Smooth muscle cell of the brain vasculature (primary cell): ENCODE results near the gene ZFHX3.

Experiments used
- DNase-seq: peaks from one replicate; pipeline ENCODE4 v3.0.0-alpha.2; 2012; ENCODE audit warnings: low read depth, low spot score

Gene ZFHX3

DNA sequence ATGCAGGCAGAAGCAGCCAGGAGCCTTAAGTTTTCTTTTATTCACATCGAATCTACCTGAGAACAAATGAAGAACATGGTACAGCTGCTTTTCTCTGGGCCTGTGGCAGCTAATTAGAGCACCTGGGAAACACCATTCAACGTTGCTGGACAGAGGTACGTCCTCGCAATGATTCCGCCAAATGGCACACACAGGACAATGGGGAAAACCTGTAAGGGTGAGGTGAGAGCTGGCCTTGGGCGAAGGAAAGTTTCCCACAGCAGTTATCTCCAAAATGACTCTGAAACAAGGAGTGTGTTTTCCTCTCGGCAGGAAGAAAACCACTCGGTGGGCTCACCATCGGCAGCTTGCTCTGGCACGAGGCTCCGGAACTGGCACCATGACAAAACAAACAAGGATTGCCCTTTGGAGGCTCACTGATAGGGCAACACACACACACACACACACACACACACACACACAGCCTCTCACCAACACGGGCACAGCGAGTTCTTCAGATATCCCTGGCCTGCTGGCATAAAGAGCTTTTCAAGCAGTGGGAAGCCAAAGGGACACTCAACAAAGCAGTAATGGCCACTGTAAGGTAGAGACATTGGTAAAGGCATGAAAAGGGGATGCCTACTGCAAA, 73.7 kb downstream of the ZFHX3 start:
- peak; percentile 44 for DNase-seq

DNA sequence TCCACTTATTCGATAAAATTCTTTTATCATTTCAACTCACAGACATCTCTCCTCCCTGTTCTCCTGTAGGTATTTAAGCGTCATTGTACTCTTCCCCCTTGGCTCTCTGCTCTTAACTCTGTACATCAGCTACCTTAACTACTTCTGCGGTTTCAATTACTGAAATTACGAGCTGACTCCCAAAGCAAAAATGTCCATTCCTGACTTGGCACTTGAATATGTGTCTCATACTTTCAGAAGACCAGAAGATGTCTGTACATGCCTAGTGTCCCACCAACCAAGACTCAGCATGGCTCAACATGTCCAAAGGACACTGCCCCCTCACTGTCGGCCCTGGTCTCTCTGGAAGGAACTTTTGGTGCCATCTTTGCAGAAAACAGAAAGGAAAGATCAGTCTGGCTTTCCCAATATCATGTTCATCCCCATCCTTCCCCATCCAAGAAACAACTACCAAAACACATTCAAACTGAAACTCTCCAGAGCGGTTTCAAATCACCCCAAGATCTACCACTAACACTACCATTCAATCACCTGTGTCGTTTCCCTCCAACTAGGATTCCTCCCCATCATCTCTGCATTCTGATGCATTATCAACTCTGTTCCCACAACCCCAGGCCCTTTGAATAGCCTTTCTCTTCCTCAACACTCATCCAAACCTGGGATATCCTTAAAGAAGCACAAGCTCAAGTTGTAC, 74.9 kb downstream of the ZFHX3 start:
- no peak for DNase-seq

DNA sequence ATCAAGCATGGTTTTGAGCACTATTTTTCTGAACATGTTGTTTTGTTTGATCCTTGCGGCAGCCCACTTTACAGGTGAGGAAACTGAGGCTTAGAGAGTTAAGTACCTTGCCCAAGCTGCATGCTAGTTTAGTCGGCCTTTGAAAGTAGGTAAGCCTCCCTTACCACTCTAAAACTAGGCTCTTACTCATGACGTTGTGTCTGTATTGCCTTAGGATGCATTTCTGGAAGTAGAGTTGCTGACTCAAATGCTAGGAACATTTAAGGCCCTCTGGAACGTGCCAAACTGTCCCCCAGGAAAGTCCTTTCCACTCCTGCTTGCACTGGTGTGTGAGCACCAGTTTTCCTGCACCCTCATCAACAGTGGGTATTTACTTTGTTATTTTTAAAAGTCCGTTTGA, 76.6 kb downstream of the ZFHX3 start:
- no peak for DNase-seq

DNA sequence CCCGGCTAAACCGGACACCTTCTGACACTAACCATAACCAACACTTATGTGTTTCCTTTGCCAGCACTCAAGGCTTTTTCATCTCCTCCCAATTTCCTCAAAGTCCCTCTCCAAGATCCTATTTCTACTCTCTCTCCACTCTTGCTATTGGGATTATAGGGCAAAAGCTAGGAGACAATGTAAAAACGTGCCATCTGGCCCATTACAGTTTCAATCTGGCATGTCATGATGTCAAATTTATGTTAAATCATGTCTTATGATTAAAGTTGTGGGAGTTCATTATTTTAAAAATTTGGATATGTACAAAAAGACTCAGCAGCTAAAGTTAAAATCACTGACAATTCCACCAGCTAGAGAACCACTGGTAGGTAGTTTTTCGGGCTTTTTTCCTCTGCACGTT, 77.3 kb downstream of the ZFHX3 start:
- no peak for DNase-seq

DNA sequence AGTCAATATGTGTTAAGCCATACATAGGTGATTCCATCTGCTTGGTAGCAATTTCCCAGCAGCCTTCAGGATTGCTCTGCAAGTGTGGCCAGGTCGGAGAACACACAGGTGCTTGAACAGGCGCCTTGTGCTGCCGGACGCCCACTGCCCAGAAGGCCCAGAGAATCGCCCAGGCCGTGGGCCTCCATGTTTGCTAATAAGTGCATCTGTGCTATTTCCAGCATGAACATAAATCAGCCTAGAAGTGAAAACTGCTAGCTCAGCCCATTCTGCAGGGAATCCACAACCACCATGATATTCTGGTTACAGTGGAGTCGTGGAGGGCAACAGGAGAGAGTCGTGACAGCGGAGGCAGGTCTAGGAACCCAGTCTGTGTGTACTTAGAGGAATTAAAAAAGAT, 78.1 kb downstream of the ZFHX3 start:
- no peak for DNase-seq

DNA sequence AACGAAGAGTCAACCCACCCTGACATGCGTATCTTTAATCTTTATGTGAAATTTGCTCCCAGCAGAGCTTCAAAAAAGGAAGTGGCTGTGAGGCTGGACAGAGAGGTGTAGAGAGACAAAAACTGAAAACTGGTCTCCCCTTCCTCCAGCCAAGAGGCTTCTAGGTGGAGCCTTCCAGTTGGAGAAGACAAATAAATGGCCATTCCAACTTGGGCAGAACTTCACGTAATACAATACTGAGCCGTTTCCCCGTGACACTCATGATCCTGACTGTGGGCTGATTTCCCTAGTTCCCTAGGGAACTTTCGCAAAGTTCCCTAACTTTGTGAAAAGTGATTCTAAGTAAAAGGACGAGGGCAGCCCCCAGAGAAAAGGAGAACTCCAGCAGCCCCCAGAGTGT, 78.8 kb downstream of the ZFHX3 start:
- DNase-seq, result no peak

DNA sequence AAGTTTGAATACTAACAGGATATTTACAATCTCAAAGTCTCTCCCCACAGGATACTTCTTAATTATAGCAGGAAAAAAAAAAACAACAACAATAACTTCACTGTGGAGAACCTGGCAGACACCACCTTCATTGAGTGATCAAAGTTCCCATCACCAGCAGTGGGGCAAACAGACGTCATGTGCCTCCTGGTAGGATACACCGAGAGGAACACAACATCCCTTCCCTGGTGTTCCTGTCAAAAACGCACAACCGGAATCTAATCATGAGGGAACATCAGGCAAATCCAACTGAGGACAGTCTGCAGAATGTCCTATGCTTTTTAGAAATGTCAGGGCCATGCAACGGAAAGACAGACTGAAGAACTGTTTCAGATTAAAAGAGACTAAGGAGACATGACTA, 80.0 kb downstream of the ZFHX3 start:
- DNase-seq, result no peak

DNA sequence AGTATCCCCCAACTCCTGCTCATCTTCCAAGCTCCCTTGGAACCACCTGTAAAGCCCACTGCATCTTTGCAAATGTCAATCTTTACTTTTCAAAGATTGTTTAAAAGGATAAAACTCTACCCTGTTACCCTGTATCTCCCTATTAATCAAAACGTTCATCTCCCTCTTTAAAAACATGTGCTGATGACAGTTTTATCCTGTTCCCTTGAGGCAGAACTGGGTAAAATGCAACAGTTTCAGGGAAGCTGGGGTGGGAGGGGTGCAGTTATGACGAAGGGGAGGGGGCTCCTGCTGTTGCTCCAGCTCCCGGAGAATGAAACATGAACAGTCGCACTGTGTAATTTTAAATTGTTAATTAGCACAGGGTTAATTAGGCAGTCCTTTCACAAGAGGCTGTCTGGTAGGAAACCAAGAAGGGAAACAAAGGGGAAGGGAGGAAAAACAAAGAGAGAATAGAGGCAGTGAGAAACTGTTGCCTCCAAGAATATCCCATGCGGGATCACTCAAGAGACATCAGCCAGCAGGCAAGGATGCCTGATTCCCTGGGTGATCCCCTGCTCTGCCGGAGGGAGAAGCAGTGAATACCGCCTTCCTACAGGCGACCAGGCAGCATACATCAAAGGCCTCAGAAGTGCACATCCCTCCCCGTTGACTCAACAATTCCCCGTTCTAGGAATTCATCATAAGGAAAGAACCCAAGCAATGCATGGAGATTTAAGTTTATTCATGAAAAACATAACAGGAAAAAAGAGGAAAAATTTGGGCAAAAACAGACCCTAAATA, 84.2 kb downstream of the ZFHX3 start:
- DNase-seq, result no peak

DNA sequence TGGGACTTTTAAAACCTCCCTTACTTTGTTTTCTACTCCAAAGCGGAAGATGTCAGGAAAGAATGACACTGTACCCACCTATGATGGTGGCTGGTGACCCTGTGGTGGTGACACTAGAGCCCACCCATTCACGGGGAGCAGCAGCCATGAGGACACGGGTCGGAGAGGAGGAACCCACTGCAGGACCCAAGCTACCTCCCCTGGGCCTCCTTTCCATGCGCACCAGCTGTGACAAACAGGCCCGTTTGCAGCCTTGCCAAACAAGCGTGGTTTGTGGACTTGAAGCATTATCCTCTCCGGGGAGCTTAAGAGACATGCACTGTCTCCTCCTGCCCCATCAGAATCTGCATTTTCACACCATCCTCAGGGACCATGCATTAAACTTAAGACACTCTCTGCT, 85.6 kb downstream of the ZFHX3 start:
- DNase-seq, result no peak

DNA sequence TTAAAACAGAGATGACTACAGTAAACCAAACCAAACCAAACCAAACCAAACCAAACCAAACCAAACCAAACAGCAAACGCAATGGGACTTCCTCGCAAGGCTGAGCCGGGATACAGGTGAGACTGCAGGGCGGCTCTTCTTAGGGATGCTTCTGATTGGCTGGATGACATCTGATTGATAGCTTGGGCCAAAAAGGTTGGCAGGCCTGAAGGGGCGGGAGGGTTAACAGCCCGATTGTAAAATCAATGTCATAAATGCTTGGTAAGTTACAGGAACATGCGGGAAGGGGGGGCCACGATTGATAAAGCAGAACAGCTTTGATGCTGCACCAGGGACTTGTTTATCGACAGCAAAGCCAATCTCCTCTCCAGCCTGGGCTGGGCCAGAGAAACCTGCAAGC, 86.1 kb downstream of the ZFHX3 start:
- DNase-seq, result no peak

DNA sequence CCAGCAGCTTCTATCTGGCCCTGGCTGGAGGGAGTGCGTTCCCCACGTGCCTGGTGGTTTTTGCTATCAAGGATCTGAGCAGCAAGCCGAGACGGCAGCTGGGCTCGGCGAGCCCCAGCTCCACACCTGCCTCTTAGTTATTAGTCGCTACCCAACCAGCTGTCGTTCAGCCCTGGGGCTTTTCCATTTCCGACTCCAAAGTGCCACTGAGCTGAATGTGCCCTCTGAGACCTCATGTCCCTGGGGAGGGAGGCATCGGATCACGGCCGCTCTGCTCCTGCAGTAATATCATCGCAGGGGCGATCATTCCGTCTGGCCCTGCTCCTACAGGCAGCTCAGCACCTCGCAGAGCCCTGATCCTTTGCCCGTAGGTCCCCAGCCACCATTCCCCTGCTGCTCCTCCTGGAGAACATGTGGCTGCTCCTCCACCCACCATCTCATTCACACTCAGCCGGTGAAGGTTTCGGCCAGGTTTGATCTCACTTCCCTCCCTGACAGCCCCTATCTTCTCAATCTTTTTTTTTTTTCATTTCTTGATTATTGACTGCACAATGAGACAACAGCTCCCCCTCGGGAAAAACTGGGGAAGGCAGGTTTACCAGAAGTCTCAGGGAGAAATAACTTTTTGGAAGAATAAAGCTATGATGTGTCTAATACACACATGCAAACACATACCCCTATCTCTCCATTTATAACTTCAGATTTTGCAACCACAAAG, 86.7 kb downstream of the ZFHX3 start:
- no peak for DNase-seq

DNA sequence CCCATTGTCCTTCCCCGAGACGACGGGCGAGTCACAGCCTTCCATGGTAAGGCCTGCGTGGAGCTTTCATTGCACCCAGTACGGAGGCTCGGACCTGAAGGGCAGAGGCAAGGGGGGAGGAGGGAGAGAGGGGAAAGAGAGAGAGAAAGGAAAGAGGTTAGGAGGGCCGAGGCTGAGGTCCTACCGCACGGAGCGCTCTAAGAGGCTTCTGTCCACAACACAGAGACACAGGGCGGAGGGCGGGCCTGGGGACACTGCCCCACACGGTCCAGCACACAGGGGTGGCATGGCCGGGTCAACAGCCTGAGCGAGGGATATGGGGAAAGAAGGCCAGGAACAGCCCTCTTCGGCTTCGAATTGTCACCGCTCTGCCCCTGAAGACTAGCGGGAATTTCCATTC, 87.8 kb downstream of the ZFHX3 start:
- no peak for DNase-seq

DNA sequence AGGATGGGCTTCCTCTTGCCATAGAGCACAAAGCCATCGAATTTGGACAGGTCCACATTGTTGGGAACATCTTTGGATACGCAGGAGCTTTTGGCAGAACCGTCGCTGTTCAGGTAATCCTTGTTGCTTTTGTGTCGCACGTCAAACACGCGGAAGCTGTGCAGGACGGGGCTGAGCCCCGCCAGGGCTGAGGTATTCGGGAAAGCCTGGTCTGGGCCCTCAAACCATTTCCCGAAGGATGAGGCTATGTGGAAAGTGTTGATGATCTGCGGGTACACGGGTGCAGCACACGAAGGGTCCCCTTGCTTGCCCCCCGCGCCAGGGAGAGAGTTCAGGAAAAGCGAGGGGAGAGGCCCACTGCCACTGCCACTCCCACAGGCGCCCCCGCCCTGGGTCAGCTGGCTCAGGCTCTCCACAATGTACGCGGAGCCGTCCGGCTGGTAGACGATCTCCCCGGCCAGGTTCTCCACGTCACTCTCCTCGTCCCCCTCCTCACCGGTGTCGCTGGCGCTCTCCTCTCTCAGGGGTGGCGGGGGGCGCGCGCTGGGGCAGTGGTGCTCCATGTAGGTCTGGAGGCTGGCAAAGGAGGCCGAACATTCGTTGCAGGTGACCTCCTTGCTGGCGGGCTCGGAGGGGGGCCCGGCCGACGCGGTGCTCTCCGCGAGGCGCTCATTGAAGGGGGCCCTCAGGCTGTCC, 88.5 kb downstream of the ZFHX3 start:
- DNase-seq, result no peak

DNA sequence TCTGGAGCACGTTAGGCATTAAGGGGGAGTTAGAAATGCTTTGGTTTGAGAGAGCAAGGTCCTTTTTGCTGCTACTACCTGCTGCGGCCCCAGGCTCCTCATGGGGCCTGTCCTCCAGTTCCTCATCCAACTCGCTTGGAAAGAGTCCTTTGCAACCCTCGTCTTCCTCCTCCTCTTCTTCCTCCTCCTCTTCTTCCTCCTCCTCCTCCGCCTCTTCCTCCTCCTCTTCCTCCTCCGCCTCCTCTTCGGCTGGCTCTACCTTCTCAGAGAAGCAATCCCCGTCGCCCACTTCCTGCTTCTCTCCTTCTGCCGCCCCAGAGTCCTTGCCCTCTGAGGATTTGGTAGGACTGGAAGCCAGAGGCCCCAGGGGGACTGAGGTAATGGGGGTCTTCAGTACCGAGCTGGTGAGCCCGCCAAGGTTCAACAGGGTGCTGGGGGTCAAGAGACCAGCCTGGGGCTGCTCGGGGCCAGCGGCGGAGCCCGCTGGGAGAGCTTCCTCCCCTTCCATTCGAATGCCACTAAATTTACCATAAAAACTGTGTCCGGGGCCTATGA, 89.3 kb downstream of the ZFHX3 start:
- no peak for DNase-seq

DNA sequence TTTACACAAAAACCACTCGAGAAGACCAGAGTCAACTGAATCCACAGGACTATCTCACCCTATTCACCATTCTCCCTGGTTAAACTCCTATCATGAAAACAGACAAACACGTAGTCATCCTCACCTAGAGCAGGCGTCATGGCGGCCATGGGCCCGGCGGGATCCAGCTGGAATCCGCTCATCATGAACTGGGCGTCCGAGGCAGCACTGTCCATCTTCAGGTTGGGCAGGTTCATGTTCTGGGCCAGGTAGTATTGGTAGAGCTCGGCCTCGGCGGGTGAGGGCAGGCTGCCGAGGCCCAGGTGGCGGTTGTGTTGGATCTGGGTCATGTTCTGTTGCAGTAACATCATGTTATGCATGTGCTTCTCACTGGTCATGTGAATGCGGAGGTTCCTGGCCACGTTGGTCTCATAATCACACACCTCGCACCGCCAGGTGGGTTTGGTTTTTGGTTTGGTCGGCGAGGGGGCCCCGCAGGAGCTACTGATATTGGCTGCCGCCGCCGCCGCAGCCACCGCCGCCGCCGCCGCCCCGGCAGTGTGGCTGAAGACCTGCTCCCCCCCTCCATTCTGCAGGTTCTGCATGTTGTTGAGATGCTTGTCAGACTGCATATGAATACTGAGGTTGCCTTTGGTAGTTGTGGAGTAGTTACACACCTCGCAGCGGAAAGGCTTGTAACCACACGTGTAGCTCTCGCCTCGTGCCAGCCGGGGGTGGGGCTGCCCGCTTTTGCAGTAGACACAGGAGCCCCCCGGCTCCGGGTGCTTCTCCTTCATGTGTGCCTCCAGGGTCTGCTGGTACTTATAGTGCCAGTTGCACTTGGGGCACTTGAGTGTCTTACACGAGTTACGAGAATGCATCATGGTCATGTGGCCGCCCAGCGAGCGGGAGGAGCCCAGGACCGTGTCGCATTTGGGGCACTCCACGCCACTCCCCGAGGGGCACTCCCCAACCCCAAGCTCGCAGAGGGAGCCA, 90.3 kb downstream of the ZFHX3 start:
- DNase-seq, result no peak

DNA sequence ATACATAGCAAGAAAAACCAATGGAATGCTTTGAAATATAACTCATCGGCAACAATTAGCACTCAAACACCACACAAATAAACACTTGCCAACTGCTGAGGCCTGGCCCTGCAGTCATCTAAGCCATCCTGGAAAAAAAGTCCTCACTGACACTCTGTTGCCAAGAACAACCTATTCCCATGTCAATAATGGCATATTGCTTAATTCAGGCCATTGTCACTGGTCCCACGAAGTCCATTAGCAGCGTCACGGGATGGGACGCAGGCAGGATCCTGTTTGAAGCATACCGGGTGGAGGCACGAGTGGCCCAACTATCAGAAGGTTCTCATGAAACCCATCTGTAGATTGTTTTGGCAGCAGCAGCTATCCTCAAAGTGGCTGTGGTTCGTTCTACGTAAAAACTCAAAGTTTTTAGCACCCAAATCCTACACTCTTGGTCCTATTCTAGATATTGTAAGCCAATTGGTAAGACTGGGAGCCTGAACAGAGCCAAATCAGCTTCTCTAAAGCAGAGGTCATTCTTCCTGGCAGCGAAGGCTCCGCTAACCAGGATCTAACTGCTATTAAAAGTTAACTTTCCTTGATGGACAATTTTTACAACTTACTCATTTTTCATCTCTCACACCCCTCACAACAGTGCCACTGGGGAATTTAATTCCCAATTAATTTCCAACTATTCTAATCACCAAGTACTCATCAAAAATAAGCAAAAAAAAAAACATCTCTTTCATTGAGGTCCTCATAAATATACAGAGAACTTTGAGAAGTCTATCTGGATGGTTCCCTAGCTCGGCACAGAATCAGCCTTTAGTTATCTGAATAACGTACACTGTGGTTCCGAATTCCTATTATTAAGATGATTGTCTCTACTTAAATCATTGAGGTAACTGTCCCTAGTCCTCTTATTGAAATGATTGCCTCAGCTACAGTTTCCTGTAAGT, 91.5 kb downstream of the ZFHX3 start:
- no peak for DNase-seq

DNA sequence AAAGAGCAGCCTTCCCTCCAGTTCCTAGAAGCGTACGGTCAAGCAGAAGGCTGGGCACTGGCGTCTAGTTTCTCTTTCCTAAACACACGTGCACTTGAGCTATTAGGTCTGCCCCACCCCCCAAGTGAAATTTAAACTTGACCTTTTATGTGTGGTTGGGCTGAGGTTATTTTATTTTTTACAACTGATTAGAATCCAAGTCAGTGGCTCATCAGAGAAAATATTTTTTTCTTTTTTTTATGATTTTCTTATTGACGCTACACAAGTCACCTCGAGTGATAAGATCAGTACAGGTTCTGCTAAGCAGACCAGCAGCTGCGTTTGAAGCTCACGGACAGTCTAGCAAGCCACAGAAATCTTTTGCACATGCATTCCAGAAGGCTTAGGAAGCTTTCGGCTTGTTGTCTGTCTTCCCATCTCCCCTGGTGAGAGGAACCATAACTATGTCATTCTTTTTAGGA, 95.1 kb downstream of the ZFHX3 start:
- peak; percentile 59 for DNase-seq

DNA sequence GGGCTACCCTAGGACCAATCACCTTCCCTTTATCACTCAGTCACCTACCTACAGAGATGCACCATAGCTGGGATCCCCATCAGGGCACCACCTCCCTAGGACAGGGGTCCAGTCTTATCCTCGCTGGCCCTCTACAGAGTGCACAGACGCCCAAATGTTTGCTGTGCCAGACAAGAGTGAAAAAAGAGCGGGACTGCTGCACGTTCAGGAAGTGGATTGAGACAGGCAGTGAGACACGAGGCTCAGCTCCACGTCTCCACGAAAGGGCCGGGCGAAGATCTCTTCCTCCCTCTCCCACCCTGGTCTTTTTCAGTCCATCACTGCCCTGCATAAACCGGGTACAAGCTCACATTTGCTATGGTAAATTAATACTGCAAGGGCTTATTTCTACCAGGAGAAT, 95.5 kb downstream of the ZFHX3 start:
- no peak for DNase-seq

DNA sequence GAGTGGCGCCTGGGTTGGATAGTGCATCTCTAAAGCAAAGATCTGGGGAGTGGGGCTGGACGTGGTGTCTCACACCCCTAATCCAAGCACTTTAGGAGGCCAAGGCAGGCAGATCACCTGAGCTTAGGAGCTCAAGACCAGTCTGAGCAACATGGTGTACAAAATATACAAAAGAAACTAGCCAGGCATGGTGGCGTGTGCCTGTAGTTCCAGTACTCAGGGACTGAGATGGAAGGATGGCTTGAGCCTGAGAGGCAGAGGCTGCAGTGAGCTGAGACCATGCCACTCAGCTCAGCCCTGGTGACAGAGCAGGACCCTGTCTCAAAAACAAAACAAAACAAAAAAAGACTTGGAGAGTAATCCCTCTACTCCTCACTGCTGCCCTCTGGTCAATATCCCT, 96.0 kb downstream of the ZFHX3 start:
- no peak for DNase-seq
